Medulla oblongata (tissue), 1 donor: Measurements from ENCODE around the gene RPL36A.

ENCODE experiments used
- DNase-seq: peaks from one replicate; pipeline ENCODE4 v3.0.0-alpha.2; 2015; ENCODE audit errors: extremely low spot score

The RPL36A gene

GRCh38 chrX:101442085-101442484, 51.3 kb downstream of the RPL36A start:
- DNase-seq, result no peak
